Mesothelial cell of epicardium (in vitro differentiated cells): ENCODE results near the gene ZNF540. TPM values are rescaled to one million over a fixed set of nuclear protein-coding genes. Genes with fewer than 3 reads are reported as not detected.
"Not testable (repeated sequence)": the region's sequence is repeated elsewhere in the genome, so short reads cannot be mapped to it uniquely, and the experiment has no call there.

Experiments used
- DNase-seq, 2 experiments: peaks; one replicate each; pipeline ENCODE4 v3.0.0; 2021; ENCODE audit warnings: low spot score in 2 of 2; ENCODE audit not compliant: unreplicated experiment in 2 of 2
- H3K27ac Mint-ChIP-seq: 2 replicates; pipeline ENCODE4 v1.8.0; 2021; ENCODE audit warnings: mixed read lengths
- H3K27me3 Mint-ChIP-seq: 2 replicates; pipeline ENCODE4 v1.8.0; 2021; ENCODE audit warnings: low read depth, mixed read lengths
- H3K36me3 Mint-ChIP-seq: 2 replicates; pipeline ENCODE4 v1.8.0; 2021; ENCODE audit warnings: mixed read lengths
- H3K4me1 Mint-ChIP-seq: 2 replicates; pipeline ENCODE4 v1.8.0; 2021; ENCODE audit warnings: mixed read lengths
- H3K4me3 Mint-ChIP-seq: 2 replicates; pipeline ENCODE4 v1.8.0; 2021; ENCODE audit warnings: mild to moderate bottlenecking, moderate library complexity, mixed read lengths
- H3K9me3 Mint-ChIP-seq: 2 replicates; pipeline ENCODE4 v1.8.0; 2021; ENCODE audit warnings: mixed read lengths
- CTCF ChIP-seq: fragments of 200-600 bp; sonication (generic); IDR thresholded peaks from one replicate; pipeline ENCODE4 v1.5.0; 2021; ENCODE audit warnings: antibody characterized with exemption; ENCODE audit not compliant: unreplicated experiment
- total RNA-seq: library from RNA; stranded (reverse); gene quantifications from 3 replicates; pipeline ENCODE4 v1.2.1, GENCODE V29; 2021

The ZNF540 gene
- total RNA-seq, 1 donor from 2014 or later, result 0.98 TPM

- DNase-seq, result no peak
These were observed 59.4 kb downstream of the ZNF540 start for GRCh38 chr19:37654118-37654517.

DNA sequence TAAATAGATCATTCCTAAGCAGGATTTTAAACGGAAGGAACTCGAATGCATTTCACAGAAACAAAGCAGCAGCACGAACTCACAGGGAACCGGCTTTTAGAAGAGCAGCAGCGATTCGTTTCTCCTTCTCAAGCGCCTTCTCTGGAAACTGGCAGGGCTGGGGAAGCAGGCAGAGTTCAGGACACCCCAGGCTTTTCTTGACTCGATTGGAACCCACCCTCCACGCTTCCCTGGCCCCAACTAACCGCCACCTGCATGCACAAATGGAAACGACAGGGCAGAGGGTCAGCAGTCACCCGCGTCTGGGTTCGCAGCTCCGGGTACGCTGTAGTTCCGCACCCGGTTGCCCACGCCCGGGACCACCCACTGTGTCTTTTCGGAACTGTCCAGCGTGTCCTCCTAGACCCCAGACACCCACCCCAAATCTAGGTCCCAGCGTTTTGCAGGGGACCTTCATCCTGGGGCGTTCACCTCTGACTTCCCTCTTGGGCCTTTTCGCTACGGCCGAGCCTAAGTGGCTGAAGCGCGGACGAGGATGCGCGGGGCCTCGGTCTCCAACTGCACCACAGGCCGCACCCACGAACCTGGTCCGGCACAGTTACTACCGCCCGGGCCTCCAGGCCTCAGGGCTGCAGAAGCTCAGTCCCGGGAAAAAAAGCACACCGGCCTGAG lies 60.1 kb downstream of the ZNF540 start:
- no peak for DNase-seq
- Mint-ChIP-seq H3K36me3 (peaks cover 16% of the 10 kb centered on the region), H3K9me3 (peaks cover 16% of the 10 kb centered on the region), H3K4me3 (peak overlapping the region; percentile 94), H3K27me3 (no peaks in the 10 kb centered on the region), H3K27ac (peak overlapping the region; percentile 92), H3K4me1 (peaks cover 20% of the 10 kb centered on the region)
- no peak for TF ChIP-seq CTCF

More at GRCh38 chr19:37654118-37654517, 59.4 kb downstream of the ZNF540 start:
- Mint-ChIP-seq H3K27me3 (no peaks in the 10 kb centered on the region), H3K4me1 (peaks cover 20% of the 10 kb centered on the region), H3K4me3 (peak overlapping the region; percentile 94), H3K36me3 (peaks cover 18% of the 10 kb centered on the region), H3K27ac (peak overlapping the region; percentile 92), H3K9me3 (peaks cover 11% of the 10 kb centered on the region)
- no peak for TF ChIP-seq CTCF

- Mint-ChIP-seq H3K9me3 (peaks cover 17% of the 10 kb centered on the region), H3K27me3 (no peaks in the 10 kb centered on the region), H3K27ac (peak within 1 kb of the TSS; percentile 92), H3K4me3 (peak within 1 kb of the TSS; percentile 94), H3K4me1 (peaks cover 20% of the 10 kb centered on the region), H3K36me3 (peaks cover 13% of the 10 kb centered on the region)
- DNase-seq, result peak; percentile 93 to 94
- TF ChIP-seq CTCF, result no peak
These were observed 60.6 kb downstream of the ZNF540 start, which contains the start of gene ZFP30 for GRCh38 chr19:37655301-37655688. Gene ZFP30, minus strand, starts transcription at chr19:37655465. Its CDS starts 7,643 bp downstream, at chr19:37647822.

DNA sequence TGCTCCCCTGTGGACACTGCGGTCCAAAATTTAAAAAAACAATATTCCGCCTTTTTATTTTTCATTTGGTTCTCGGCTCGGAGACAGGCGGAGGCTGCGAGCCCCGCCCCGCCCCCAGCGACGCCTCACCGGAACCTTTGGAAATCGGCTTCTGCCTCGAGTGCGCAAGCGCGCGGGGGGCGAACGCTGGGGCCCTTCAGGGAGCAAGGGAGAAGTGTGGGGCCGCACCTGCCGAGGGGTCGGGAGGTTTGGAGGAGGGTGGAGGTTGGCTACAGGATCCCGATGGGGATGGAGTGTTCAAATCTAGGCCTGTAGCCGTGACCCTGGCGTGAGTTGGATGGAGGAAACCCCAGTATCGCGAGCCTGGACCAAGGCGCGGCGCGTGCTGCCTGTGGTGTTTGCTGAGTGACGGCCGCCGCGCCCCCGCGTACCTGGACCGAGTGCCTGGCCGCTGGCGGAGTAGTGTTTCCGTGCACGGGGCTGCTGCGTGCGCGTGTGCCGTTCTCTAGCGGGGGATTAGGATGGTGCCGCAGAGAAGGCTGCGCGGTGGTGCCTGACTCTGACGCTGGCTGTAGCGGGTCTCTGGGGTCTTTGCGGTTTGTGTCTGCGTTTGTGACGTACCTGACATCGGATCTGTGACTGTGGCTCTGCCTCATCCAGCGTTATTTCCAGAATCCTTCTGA lies 61.2 kb downstream of the ZNF540 start:
- peaks cover 20% of the 10 kb centered on the region for H3K4me1 Mint-ChIP-seq
- peaks cover 13% of the 10 kb centered on the region for H3K36me3 Mint-ChIP-seq
- DNase-seq, result peak; percentile 81 to 91
- peaks cover 22% of the 10 kb centered on the region for H3K9me3 Mint-ChIP-seq
- no peaks in the 10 kb centered on the region for H3K27me3 Mint-ChIP-seq
- TF ChIP-seq CTCF, result no peak
- peak overlapping the region; percentile 94 for H3K4me3 Mint-ChIP-seq
- H3K27ac Mint-ChIP-seq, result peak overlapping the region; percentile 92

GRCh38 chr19:37657157-37657556 lies 62.5 kb downstream of the ZNF540 start:
- Mint-ChIP-seq H3K36me3 (peaks cover 16% of the 10 kb centered on the region), H3K4me1 (peaks cover 20% of the 10 kb centered on the region), H3K9me3 (peaks cover 27% of the 10 kb centered on the region), H3K27ac (peak overlapping the region; percentile 25), H3K4me3 (peak overlapping the region; percentile 94)
- DNase-seq, H3K27me3 Mint-ChIP-seq: not testable (repeated sequence)

Other genes with a start within 250 kb of the ZNF540 start
- 8.5 to 9.4 TPM (median 8.6 TPM) in 3 replicates for gene ZNF527, start 223.8 kb upstream of the ZNF540 start, total RNA-seq
- gene ZNF569, start 127.4 kb upstream of the ZNF540 start, total RNA-seq, result 5.4 to 5.8 TPM (median 5.5 TPM) in 3 replicates
- gene ZNF570, start 125.5 kb upstream of the ZNF540 start, total RNA-seq, result 7.3 to 7.9 TPM (median 7.6 TPM) in 3 replicates
- gene ZNF793, start 87.9 kb upstream of the ZNF540 start, total RNA-seq, result 29.7 to 32.1 TPM (median 30.4 TPM) in 3 replicates
- 6.8 to 9.1 TPM (median 6.8 TPM) in 3 replicates for gene ZNF571, start 84 bp upstream of the ZNF540 start, total RNA-seq
- 23.4 to 27.7 TPM (median 23.6 TPM) in 3 replicates for gene ZFP30, start 60.6 kb downstream of the ZNF540 start, total RNA-seq
- 17.6 to 18.7 TPM (median 17.7 TPM) in 3 replicates for gene ZNF607, start 124.9 kb downstream of the ZNF540 start, total RNA-seq
- 13.0 to 18.1 TPM (median 14.4 TPM) in 3 replicates for gene ZNF573, start 184.7 kb downstream of the ZNF540 start, total RNA-seq